ENCODE measurements around the gene IRF2BP1.
"Not testable (repeated sequence)": the region's sequence is repeated elsewhere in the genome, so short reads cannot be mapped to it uniquely, and the experiment has no call there.

The IRF2BP1 gene

DNA sequence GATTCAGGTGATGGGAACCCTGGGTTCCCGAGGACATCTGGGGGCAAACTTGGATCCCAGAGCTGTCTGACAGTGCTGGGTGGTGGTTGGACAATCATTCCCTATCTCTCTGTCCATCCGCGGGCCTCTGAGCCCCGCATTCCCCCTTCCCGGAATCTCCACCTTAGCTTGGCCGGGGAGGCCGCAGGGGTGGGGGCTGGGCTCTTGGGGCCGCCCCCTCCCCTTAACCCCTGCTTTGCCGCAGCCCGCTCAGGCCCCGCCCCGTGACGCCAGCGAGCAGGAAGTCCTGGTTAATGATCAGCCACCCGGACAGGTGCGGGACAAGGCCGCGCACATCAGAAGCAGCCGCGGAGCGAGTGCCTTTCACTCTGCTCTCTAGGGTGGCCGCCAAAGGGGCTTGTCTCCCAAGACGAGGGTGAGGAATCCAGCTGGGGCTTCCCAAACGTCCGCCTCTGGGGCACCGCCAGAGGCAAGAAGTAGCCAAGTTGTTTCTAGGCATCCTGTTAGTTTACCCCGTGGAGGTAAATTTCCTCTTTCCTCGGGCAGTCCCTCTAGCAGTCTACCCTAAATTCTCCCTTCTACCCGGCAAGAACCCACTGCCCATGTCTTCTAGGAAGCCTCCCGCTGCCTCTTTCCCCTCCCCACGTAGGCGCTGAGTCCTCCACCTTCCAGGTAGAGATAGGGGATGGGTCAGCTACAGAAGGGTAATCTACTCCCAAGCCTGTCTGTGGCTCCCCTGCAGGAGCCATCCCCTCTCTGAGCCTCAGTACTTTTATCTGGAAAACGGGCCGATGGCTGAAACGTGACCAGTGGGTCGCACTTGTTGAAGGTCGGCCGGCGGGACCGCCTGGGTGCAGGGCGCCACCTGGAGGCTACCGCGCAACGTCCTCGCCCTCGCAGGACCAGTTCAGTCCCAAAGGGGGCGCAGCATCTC lies 3.0 kb downstream of the IRF2BP1 start:
- peak; percentile 72 to 83 (median 78) for DNase-seq (ENCODE audit: low read depth in 3 of 3)

DNA sequence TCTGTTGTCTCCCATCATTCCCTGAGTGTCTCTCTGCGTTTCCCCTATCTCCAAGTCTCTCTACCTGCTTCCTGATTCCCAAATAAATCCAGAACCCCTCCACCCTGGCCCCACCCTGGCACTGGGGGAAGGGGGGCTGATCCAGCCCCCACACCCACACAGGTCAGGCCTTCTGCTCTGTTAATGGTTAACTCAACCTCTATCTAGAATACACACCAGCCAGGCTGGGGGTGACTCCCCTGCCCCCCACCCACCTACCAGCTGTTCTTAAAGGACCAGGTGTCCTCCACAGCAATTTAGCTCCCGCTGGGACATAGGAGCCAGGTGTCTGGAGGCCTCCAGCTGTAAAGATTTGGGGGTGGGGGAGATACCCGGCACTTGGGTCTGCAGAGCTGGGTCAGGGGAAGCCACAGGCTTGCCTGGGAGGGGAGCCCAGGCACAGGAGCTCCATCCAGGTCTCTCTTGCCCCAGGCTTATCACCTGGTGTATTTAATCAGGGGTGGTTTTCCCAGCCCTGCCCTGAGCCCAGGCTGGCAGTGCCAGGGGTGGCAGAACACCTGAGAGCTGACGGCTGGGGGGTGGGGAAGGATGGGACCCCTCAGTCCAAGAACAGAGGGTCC lies 3.9 kb downstream of the IRF2BP1 start:
- no peak for DNase-seq (ENCODE audit: low read depth in 3 of 3)

DNA sequence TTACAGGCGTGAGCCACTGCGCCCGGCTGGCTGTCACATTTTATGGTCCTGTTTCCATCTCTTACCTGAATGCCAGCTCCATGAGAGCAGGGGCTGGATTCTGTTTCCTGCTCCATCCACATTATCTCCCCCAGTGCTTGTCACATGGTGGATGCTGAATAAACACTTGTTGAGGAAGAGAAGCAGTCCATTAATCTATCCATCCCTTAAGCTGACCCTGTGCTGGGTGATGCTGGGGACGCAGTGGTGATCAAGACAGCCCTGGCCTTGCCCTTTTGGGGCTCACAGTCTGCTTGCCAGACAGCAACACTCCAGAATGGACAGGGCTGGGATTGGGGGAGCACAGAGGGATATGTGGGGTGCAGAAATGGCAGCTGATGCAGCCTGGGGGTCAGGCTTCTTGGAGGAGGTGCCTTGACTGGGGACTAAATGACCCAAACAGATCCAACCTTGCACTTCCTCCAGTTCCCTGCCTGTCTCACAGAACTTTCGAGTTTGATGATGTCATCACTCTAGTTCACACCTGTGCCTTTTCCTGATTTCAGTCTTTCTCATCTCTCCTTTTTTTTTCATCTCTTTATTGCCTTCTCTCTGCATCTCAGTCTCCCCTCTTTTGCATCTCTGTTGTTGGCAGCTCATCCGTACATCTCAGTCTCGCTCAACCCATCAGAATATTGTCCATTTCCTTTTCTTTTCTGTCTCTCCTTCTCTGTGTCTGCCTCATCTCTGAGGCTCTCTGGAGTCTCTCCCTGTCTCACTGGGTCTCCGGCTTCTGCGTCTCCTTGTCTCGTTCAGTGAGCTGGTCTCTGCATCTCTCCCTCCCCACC lies 4.6 kb downstream of the IRF2BP1 start:
- DNase-seq (ENCODE audit: low read depth in 3 of 3) = no peak

DNA sequence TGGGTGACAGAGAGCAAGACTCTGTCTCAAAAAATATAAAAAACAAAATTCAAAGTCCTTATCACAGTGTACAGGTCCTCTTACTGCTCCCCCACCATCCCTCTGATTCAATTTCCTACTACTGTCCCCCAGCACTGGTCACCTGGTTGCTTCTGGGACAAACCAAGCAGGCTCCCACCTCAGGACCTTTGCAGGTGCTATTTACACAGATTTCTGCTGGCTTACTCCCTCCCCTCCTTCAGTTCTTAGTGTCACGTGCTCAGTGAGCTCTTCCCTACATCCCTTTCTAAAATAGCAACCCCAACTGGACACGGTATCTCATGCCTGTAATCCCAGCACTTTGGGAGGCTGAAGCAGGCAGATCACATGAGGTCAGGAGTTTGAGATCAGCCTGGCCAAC lies 6.0 kb downstream of the IRF2BP1 start:
- DNase-seq (ENCODE audit: low read depth in 3 of 3) = no peak

DNA sequence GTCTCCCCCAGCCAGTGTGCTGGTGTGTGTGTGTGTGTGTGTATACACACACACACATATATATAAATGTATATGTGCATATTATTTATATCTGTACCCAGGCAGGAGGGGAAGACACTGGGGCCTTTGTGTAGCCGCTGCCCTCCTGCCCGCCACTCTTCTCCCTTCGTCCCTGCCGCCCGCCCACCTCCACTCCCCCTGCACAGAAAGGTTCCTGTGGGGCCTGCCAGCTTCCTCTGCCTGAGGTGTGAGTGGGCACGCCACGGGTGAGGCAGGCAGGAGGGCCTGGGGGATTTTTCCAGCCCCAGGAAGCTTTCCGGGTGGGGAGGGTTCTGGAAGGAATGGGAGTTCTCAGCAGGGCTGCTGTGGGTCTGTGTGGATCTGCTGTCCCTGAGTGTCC lies 6.9 kb downstream of the IRF2BP1 start:
- no peak for DNase-seq (ENCODE audit: low read depth in 3 of 3)

DNA sequence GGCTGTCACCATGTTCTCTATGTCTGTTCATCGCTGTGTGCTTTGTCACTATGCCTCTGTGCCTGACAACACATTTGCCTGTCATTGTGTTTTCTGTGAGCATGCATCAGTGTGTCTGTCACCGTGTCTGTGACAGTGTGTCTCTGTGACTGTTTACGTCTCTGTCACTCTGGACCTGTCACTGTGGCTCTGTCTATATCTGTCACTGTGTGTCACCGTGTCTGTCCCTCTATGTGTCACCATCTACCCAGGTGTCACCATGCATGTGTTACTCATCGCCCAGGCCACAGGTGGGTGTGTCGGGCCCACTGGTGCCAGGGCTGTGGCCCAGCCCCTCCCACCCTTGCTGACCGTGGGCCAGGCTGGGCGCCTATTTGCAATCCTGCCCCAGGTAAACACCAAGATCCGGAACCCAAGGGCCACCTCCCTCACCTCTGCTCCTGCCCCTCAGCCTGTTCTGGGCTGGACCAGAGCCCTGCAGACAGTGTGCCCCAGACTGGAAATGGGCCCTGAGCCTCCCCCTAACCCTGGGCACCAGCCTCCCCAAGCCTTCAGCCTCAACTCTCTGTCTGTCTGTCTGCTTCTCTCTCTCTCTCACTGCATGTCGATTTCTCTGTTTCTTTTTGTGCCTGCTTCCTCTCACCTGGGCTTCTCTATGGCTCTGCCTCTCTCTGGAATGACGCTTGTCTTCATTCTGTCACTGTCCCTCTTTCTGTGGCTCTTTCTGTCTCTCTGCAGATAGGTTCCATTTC lies 7.7 kb downstream of the IRF2BP1 start:
- DNase-seq (ENCODE audit: low read depth in 3 of 3) = no peak

DNA sequence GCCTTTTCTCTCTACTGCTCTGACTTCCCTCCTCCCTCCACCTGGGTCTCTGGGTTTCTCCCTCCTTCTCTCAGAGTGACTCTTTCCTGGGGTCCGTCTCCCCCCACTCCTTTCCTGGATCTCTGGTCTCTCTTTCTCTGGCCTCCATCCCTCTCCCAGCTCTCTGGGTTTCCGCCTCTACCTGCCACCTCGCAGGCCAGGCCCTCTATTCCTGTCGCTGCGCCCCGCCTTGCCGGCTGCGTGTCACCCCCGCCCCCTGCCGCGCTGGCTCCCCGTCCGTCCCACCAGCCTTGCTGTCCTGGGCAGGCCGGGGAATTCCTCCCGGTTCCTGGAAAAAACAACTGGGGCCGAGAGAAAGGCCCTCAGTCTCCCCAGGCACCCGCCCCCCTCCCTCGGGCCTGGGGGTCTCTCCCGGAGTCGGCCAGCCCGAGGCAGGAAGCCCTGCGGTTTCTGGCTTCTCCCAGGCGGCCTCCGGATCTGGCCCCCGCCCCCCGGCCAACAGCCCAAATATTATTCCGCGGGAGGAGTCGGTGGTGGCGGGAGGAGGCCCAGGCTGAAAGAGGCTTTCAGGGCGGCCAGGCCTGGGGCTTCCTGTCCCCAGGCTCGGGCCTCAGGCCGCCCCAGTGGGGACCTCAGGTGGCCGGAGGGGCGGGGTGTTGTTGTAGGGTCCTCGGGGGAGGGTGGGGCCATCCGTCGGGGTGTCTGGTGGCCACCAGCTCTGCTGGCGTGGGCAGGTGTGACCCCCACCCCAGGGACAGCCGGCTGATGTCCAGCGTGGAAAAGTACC lies 9.3 kb downstream of the IRF2BP1 start:
- DNase-seq (ENCODE audit: low read depth in 3 of 3) = peak in 1 of 3 donors; percentile 45

DNA sequence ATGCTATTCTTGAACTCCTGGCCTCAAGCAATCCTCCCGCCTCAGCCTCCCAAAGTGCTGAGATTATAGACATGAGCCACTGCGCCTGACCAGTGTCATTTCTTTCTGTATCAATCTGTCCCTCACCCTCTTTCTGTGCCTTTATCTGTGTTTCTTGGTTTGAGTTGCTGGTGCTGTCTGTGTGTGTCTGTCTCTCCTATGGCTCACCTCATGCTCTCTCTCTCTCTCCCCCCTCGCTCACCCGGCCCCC lies 9.9 kb downstream of the IRF2BP1 start:
- DNase-seq (ENCODE audit: low read depth in 3 of 3) = no peak

DNA sequence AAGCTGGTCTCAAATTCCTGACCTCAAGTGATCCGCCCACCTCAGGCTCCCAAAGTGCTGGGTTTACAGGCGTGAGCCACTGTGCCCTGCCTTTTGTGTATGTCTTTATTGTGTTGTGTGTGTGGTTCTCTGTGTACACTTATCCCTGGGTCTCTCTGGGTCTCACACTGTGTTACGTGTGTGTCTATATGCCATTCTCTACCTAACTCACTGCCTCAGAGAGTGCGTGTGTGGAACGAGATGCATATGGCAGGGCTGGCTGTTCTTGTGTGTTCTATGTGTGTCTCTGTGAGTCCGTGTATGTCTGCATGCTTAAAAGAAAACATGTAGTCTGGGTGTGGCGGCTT lies 11.3 kb downstream of the IRF2BP1 start:
- no peak for DNase-seq (ENCODE audit: low read depth in 3 of 3)

DNA sequence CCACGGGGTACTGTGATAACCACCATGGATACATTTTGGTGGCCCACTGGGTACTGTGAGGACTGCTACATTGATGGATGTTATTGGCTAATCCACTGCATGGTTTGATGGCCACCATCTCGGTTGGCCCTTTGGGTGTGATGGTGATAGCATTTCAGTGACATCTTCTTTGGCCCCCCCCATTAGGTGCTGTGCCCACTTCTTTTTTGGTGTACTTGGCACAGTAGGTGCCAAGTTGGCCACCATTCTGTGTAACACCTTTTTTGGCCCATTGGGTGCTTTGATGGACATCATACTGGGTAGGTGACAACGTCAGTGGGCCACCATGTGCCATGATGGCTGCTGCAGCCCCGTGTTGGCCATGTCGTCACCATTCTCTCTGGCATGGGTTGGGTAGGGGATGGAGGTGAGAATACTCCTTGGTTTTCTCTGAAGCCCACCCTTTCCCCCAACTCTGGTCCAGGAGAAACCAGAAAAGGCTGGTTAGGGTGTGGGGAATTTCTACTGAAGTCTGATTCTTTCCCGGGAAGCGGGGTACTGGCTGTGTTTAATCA lies 12.6 kb downstream of the IRF2BP1 start:
- no peak for DNase-seq (ENCODE audit: low read depth in 3 of 3)

DNA sequence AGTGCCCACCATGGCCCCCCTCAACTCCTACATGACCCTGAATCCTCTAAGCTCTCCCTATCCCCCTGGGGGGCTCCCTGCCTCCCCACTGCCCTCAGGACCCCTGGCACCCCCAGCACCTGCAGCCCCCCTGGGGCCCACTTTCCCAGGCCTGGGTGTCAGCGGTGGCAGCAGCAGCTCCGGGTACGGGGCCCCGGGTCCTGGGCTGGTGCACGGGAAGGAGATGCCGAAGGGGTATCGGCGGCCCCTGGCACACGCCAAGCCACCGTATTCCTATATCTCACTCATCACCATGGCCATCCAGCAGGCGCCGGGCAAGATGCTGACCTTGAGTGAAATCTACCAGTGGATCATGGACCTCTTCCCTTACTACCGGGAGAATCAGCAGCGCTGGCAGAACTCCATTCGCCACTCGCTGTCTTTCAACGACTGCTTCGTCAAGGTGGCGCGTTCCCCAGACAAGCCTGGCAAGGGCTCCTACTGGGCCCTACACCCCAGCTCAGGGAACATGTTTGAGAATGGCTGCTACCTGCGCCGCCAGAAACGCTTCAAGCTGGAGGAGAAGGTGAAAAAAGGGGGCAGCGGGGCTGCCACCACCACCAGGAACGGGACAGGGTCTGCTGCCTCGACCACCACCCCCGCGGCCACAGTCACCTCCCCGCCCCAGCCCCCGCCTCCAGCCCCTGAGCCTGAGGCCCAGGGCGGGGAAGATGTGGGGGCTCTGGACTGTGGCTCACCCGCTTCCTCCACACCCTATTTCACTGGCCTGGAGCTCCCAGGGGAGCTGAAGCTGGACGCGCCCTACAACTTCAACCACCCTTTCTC lies 13.6 kb downstream of the IRF2BP1 start:
- DNase-seq (ENCODE audit: low read depth in 3 of 3) = no peak

DNA sequence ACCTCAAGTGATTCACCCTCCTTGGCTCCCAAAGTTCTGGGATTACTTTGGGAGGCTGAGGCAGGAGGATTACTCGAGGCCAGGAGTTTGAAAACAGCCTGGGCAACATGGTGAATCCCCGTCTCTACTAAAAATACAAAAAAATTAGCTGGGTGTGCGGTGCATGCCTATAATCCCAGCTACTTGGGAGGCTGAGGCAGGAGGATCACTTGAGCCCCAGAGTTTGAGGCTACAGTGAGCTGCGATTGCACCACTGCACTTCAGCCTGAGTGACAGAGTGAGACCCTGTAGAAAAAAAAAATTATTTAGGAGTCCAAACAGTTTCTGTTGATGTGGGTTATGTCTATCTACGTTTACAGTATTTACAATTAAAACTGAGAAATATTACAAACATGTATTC lies 15.1 kb downstream of the IRF2BP1 start:
- DNase-seq (ENCODE audit: low read depth in 3 of 3) = no peak

DNA sequence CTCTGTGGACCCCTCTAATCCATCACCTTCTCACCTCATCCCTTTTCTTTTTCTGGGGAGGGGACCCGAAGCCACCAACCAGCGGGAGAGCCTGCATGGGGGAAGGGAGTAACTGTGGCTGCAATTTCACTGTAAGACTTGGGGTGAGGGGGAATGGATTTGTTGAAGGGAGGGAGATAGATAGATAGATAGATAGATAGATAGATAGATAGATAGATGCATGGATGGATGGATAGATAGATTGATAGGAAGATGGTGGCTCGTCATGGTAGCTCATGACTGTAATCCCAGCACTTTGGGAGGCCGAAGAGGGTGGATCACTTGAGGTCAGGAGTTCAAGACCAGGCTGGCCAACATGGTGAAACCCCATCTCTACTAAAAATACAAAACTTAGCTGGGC lies 18.7 kb downstream of the IRF2BP1 start:
- DNase-seq (ENCODE audit: low read depth in 3 of 3) = not testable (repeated sequence)

DNA sequence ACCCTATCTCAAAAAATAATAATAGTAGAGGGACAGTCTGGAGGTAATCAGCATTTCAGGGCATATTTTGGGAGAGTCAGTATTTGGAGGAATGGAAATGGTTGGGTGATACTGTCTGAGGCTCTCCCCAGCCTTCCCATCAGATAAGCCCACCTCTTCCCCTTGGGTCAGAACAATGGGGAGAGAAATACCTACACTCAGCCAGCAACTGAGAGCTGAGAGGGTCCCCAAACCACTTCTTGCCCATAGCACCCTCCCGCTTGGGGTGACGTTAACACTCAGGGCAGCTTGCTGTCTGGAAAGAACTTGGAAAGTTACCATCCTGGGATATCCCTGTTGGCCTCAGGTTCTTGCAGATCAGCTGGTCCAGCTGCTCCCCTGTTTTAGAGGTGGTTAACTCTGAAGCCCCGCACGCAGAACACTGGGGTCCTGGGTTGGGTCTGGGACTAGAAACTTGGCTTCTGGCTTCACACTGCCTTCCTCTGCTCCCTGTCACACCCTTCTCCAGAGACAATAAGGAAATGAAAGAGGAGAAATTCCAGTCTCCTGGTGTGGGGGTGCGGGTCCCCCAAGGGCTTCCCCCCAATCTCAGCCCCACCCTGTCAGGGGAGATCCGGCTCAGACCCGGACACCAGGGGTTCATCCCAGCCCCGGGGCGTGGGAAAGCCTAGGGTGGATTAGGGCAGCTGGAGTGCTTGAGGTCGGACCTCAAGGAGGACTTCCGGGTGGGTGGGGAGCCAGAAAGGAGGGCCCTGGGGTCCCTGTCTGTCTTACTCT lies 19.4 kb downstream of the IRF2BP1 start:
- DNase-seq (ENCODE audit: low read depth in 3 of 3) = no peak

DNA sequence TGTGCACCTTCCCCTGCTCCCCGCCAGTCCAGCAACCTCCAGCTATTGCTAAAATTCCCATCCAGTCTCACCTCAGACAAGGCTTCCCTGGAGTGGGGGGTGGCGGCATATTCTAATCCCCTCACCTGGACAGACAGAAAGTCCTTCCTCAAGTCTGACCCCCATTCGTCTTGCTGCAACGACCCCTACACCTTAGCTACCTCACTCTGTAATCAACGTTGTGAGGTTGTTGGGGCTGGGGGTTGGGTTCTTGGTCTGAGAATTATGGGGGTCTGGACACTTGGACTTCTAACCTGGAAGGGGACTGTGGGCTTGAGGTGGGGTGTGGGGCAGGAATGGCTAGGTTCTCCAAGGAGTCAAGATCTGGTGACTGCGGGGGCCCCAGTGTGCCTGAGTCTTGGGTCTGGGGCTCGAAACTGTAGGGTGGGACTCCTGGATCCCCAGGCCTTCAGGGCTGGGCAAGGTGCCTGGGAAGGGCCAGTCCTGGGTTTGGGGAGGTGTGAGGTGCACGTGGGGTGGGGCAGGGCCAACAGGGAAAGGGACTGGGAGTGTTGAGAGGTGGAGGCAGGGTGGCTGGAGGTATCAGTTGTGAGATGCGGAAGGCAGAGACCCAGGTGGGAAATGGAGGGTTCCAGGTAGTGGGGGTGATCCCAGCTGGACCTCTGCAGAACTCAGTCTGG lies 20.5 kb downstream of the IRF2BP1 start:
- DNase-seq (ENCODE audit: low read depth in 3 of 3) = no peak

DNA sequence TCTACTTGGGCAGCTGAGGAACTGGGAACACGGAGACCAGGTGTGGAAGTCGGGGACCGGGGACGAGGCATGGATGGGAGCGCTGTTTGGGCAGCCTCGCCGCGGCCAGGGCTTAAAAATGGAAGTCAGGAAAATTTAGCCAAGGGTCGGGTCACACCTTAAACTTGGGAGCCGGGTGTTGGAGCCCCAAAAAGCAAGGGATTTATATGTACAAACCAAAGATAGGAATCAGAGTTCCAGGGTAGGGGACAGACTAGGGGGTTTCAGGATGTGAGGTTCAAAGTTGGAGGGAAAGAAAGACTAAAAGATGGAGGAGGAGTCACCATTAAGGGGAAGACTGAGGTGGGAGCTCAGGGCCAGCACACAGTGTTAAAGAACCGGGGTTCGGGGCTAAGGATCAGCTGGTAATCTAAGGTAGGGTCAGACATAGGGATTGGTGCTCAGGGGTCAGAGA lies 21.3 kb downstream of the IRF2BP1 start:
- no peak for DNase-seq (ENCODE audit: low read depth in 3 of 3)

DNA sequence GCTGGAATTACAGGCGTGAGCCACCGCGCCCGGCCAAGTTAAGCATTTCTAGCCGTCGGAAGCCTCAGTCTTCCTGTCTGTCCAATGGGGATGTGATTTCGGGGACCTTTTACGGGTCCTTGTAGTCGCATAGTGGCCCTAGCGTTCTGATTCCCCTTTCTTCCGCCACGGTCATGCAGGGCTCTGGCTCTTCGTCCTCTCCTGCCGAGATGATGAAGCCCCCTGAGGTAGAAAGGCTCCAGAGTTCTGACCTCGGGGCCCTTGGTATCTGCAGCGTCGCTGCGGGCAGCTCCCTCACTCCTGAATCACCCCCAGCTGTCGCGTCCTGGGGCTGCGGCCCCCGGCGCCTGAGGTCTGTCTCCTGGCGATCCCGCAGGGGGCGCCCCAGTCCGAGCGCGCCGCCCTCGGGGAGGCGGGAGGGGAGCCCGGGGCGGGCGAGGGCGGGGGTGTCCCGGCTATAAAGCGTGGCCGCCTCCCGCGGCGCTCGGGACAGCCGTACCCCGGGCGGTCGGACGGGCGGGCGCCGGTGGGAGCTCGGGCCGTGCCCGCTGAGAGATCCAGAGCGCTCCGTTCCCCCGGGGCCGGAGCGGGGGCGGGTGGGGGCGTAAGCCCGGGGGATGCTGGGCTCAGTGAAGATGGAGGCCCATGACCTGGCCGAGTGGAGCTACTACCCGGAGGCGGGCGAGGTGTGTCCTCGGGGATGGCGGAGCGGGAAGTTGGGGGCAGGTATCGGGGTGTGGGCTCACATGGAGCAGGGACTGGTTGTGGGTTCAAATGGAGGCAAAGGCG lies 21.9 kb downstream of the IRF2BP1 start, which contains the start of gene FOXA3:
FOXA3 (plus strand) TSS at position 487 of the 789 bp plus-strand sequence; CDS start at position 618, 131 bp downstream.
- DNase-seq (ENCODE audit: low read depth in 3 of 3) = peak in 1 of 3 donors; percentile 45

All from stimulated activated CD4-positive, alpha-beta T cell treated with anti-CD3 and anti-CD28 coated beads, TNF-alpha, amount 100 ng/mL, for 48 hours (primary cell).